Neuronal stem cell (in vitro differentiated cells): ENCODE measurements around the gene CRPPA.
"Not testable (repeated sequence)": the region's sequence is repeated elsewhere in the genome, so short reads cannot be mapped to it uniquely, and the experiment has no call there.

Experiments used
- DNase-seq: peaks from one replicate; pipeline ENCODE4 v3.0.0-alpha.2; 2013; ENCODE audit warnings: low spot score
- H2AFZ ChIP-seq: one replicate; pipeline ENCODE4 v1.6.1; 2013; ENCODE audit warnings: mild to moderate bottlenecking, low read length, inconsistent platforms
- H2AK5ac ChIP-seq: 2 replicates; pipeline ENCODE4 v1.6.1; 2013; ENCODE audit warnings: low read depth, mild to moderate bottlenecking, inconsistent platforms, low read length, moderate library complexity, mixed read lengths
- H2BK120ac ChIP-seq: 2 replicates; pipeline ENCODE4 v1.6.1; 2013; ENCODE audit warnings: low read depth, mild to moderate bottlenecking, inconsistent platforms, low read length, moderate library complexity, mixed read lengths
- H2BK12ac ChIP-seq: one replicate; pipeline ENCODE4 v1.6.1; 2013; ENCODE audit warnings: low read length, inconsistent platforms
- H2BK15ac ChIP-seq: 2 replicates; pipeline ENCODE4 v1.6.1; 2013; ENCODE audit warnings: mild to moderate bottlenecking, low read length, inconsistent platforms, mixed read lengths
- H2BK5ac ChIP-seq: one replicate; pipeline ENCODE4 v1.6.1; 2013; ENCODE audit warnings: inconsistent platforms, mild to moderate bottlenecking, low read length, moderate library complexity
- H3K14ac ChIP-seq: one replicate; pipeline ENCODE4 v1.6.1; 2013; ENCODE audit warnings: low read length, inconsistent platforms
- H3K18ac ChIP-seq: 2 replicates; pipeline ENCODE4 v1.6.1; 2013; ENCODE audit warnings: low read length, inconsistent platforms
- H3K23ac ChIP-seq: 2 replicates; pipeline ENCODE4 v1.6.1; 2013; ENCODE audit warnings: low read depth, mild to moderate bottlenecking, mixed read lengths, low read length, inconsistent platforms; ENCODE audit not compliant: poor library complexity
- H3K27ac ChIP-seq: replicated peaks from 3 replicates; pipeline ENCODE4 v1.5.1; 2013; ENCODE audit warnings: low read length, inconsistent platforms
- H3K27me3 ChIP-seq, 3 experiments: 2 replicates each; pipeline ENCODE4 v1.6.1; 2013; ENCODE audit warnings: low read length in 3 of 3, mild to moderate bottlenecking in 2 of 3, inconsistent platforms in 1 of 3, low read depth in 1 of 3, mixed read lengths in 1 of 3, moderate library complexity in 1 of 3; ENCODE audit not compliant: control insufficient read depth in 3 of 3, insufficient read depth in 3 of 3
- H3K36me3 ChIP-seq, 2 donors: replicated peaks in 1 of 2; 2 replicates each; pipeline ENCODE4 v1.6.1; 2013; ENCODE audit warnings: low read length in 2 of 2; ENCODE audit not compliant: control insufficient read depth in 2 of 2, insufficient read depth in 2 of 2
- H3K4ac ChIP-seq: 2 replicates; pipeline ENCODE4 v1.6.1; 2013; ENCODE audit warnings: inconsistent platforms, mild to moderate bottlenecking, low read length, moderate library complexity
- H3K4me1 ChIP-seq, 2 donors: 1 replicate in 1 of 2; 2 replicates in 1 of 2; pipeline ENCODE4 v1.6.1; 2013; ENCODE audit warnings: low read length in 2 of 2, low read depth in 1 of 2; ENCODE audit not compliant: control insufficient read depth in 2 of 2, insufficient read depth in 1 of 2
- H3K4me2 ChIP-seq: one replicate; pipeline ENCODE4 v1.6.1; 2013; ENCODE audit warnings: mild to moderate bottlenecking, low read length, inconsistent platforms; ENCODE audit not compliant: insufficient read depth, poor library complexity, severe bottlenecking
- H3K4me3 ChIP-seq, 2 donors: 2 replicates each; pipeline ENCODE4 v1.5.1; 2013; ENCODE audit warnings: low read length in 2 of 2, mild to moderate bottlenecking in 2 of 2, inconsistent platforms in 1 of 2, moderate library complexity in 1 of 2
- H3K79me1 ChIP-seq: one replicate; pipeline ENCODE4 v1.6.1; 2013; ENCODE audit warnings: low read depth, mild to moderate bottlenecking, inconsistent platforms, low read length, moderate library complexity
- H3K9ac ChIP-seq: one replicate; pipeline ENCODE4 v1.6.1; 2013; ENCODE audit warnings: mild to moderate bottlenecking, low read depth, low read length, inconsistent platforms; ENCODE audit not compliant: poor library complexity
- H3K9me3 ChIP-seq, 2 donors: replicated peaks in 1 of 2; 2 replicates each; pipeline versions ENCODE3 to v1.6.1; 2013; ENCODE audit warnings: low read length in 2 of 2, mild to moderate bottlenecking in 2 of 2, inconsistent platforms in 1 of 2, low read depth in 1 of 2, mixed read lengths in 1 of 2, moderate library complexity in 1 of 2; ENCODE audit not compliant: control insufficient read depth in 2 of 2, insufficient read depth in 1 of 2
- H4K8ac ChIP-seq: one replicate; pipeline ENCODE4 v1.6.1; 2013; ENCODE audit warnings: low read depth, mild to moderate bottlenecking, inconsistent platforms, low read length, moderate library complexity
- H4K91ac ChIP-seq: one replicate; pipeline ENCODE4 v1.6.1; 2013; ENCODE audit warnings: low read length, low read depth, mild to moderate bottlenecking, inconsistent platforms; ENCODE audit not compliant: poor library complexity
- WGBS, 2 donors: extraction: QIAGEN DNeasy Blood & Tissue Kit; methylation state at CpG; one replicate each; pipeline ENCODE4 v1.1.7; 2013; ENCODE audit warnings: missing lambda C conversion rate in 2 of 2, mixed read lengths in 1 of 2; ENCODE audit not compliant: insufficient read length in 2 of 2, insufficient replicate concordance in 1 of 2; ENCODE audit errors: extremely low coverage in 2 of 2; 5-methylcytosine and 5-hydroxymethylcytosine counted together

The CRPPA gene

GRCh38 chr7:16395121-16395520, 26.2 kb downstream of the CRPPA start:
- H3K9ac ChIP-seq = no peak overlapping the region
- H3K4ac ChIP-seq = no peak overlapping the region
- no peak overlapping the region for H3K14ac ChIP-seq
- no peak overlapping the region for H3K27ac ChIP-seq
- no peaks in the 10 kb centered on the region for H3K27me3 ChIP-seq
- no peak overlapping the region for H4K8ac ChIP-seq
- H2BK15ac ChIP-seq = no peak overlapping the region
- H4K91ac ChIP-seq = no peak overlapping the region
- no peak overlapping the region for H2BK120ac ChIP-seq
- WGBS, 2 donors = no CpG with 5 or more reads among the region's 1 CpG
- H3K9me3 ChIP-seq = peaks cover 24 to 35% of the 10 kb centered on the region in 2 donors
- peaks cover 0 to 28% of the 10 kb centered on the region in 2 donors for H3K36me3 ChIP-seq
- no peaks in the 10 kb centered on the region for H3K79me1 ChIP-seq
- H2AFZ ChIP-seq = no peak overlapping the region
- H3K23ac ChIP-seq = no peak overlapping the region
- H3K4me2 ChIP-seq = no peak overlapping the region
- H3K4me3 ChIP-seq = no peak overlapping the region
- no peak overlapping the region for H2BK12ac ChIP-seq
- DNase-seq = no peak
- H2BK5ac ChIP-seq = no peak overlapping the region
- no peaks in the 10 kb centered on the region for H3K4me1 ChIP-seq
- H3K18ac ChIP-seq = no peak overlapping the region
- no peak overlapping the region for H2AK5ac ChIP-seq

DNA sequence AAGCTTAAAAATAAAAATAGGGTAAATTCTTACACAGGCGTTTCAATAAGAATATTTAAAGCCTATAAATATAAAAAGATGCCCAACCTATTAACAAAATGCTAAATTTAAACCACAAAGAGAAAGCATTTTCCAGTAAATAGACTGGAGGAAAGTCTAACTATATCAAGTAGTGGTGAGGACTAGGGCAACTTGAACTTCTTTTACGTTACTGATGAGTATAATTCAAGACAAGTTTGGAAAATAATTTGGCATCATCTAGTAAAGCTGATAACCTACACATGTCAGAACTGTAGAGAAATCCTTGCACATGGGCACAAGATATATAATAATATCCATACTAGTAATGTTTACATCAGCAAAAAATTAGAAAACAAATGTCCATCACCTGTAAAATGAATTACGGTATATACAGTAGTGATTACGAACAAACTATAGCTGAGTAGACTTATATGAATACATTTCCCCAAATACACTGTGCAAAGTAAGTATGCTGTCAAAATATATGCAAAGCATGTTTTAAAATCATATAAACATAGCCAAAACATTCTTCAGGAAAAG, 27.4 kb downstream of the CRPPA start:
- Histone ChIP-seq H3K27ac (no peak overlapping the region), H3K4me2 (no peak overlapping the region), H2BK120ac (no peak overlapping the region), H4K91ac (no peak overlapping the region), H3K14ac (no peak overlapping the region), H3K79me1 (no peaks in the 10 kb centered on the region), H4K8ac (no peak overlapping the region), H3K4me1 (no peaks in the 10 kb centered on the region), H3K23ac (no peak overlapping the region), H3K36me3 (peaks cover 0 to 18% of the 10 kb centered on the region in 2 donors), H3K4ac (no peak overlapping the region), H3K9ac (no peak overlapping the region), H2BK15ac (no peak overlapping the region), H2BK5ac (no peak overlapping the region), H3K18ac (no peak overlapping the region), H3K9me3 (peaks cover 12 to 24% of the 10 kb centered on the region in 2 donors), H3K4me3 (no peak overlapping the region), H2AK5ac (no peak overlapping the region), H2BK12ac (no peak overlapping the region), H3K27me3 (no peaks in the 10 kb centered on the region), H2AFZ (no peak overlapping the region)
- WGBS, 2 donors = no CpG with 5 or more reads among the region's 4 CpGs
- DNase-seq = no peak

- DNase-seq = no peak
- H3K27ac ChIP-seq = no peak overlapping the region
- no peaks in the 10 kb centered on the region for H3K4me1 ChIP-seq
- no peak overlapping the region for H4K8ac ChIP-seq
- no peak overlapping the region for H2AFZ ChIP-seq
- H2BK120ac ChIP-seq = no peak overlapping the region
- H3K27me3 ChIP-seq = no peaks in the 10 kb centered on the region
- H3K36me3 ChIP-seq = peaks cover 0 to 10% of the 10 kb centered on the region in 2 donors
- no peak overlapping the region for H3K23ac ChIP-seq
- H3K4me3 ChIP-seq = no peak overlapping the region
- no peak overlapping the region for H3K4ac ChIP-seq
- no CpG with 5 or more reads among the region's 2 CpGs for WGBS, 2 donors
- H3K9me3 ChIP-seq = peaks cover 5 to 15% of the 10 kb centered on the region in 2 donors
- no peak overlapping the region for H3K9ac ChIP-seq
- H3K4me2 ChIP-seq = no peak overlapping the region
- H2BK5ac ChIP-seq = no peak overlapping the region
- no peak overlapping the region for H4K91ac ChIP-seq
- no peak overlapping the region for H2BK12ac ChIP-seq
- no peak overlapping the region for H2AK5ac ChIP-seq
- H3K18ac ChIP-seq = no peak overlapping the region
- no peak overlapping the region for H3K14ac ChIP-seq
- no peak overlapping the region for H2BK15ac ChIP-seq
- H3K79me1 ChIP-seq = no peaks in the 10 kb centered on the region
These were observed 28.3 kb downstream of the CRPPA start for GRCh38 chr7:16392990-16393523.

GRCh38 chr7:16383786-16384185, 37.6 kb downstream of the CRPPA start:
- not testable (repeated sequence) for H2AK5ac ChIP-seq, H2BK12ac ChIP-seq, H3K4ac ChIP-seq, H4K91ac ChIP-seq, H3K4me3 ChIP-seq, H2BK120ac ChIP-seq, H2BK15ac ChIP-seq, H2BK5ac ChIP-seq, H3K27me3 ChIP-seq, H3K14ac ChIP-seq, H3K36me3 ChIP-seq, H3K9ac ChIP-seq, H4K8ac ChIP-seq, H3K18ac ChIP-seq, DNase-seq, H3K9me3 ChIP-seq, H3K27ac ChIP-seq, H3K23ac ChIP-seq, H2AFZ ChIP-seq, H3K79me1 ChIP-seq, H3K4me1 ChIP-seq, H3K4me2 ChIP-seq
- no CpG with 5 or more reads among the region's 18 CpGs for WGBS, 2 donors
